Memory B cell (primary cell): ENCODE data around the gene IPO4.
"Not testable (repeated sequence)": the region's sequence is repeated elsewhere in the genome, so short reads cannot be mapped to it uniquely, and the experiment has no call there.

Experiments used
- ATAC-seq: fragments of 150-1000 bp; cut with Tn5 transposase; 2 replicates; pipeline ENCODE4 v1.10.0; 2021; ENCODE audit warnings: low read depth, mild to moderate bottlenecking, moderate library complexity
- DNase-seq, 2 donors: peaks; one replicate each; pipeline ENCODE4 v3.0.0; 2022; ENCODE audit warnings: low spot score in 2 of 2
- H3K27ac Mint-ChIP-seq: one replicate; pipeline ENCODE4 v1.8.0; 2022; ENCODE audit warnings: mild to moderate bottlenecking, moderate library complexity, mixed read lengths
- H3K27me3 Mint-ChIP-seq: one replicate; pipeline ENCODE4 v1.8.0; 2022; ENCODE audit warnings: mixed read lengths
- H3K36me3 Mint-ChIP-seq: one replicate; pipeline ENCODE4 v1.8.0; 2022; ENCODE audit warnings: mild to moderate bottlenecking, mixed read lengths
- H3K4me1 Mint-ChIP-seq: one replicate; pipeline ENCODE4 v1.8.0; 2022; ENCODE audit warnings: mixed read lengths
- H3K4me3 Mint-ChIP-seq: one replicate; pipeline ENCODE4 v1.8.0; 2022; ENCODE audit warnings: mild to moderate bottlenecking, moderate library complexity, mixed read lengths
- H3K9me3 Mint-ChIP-seq: one replicate; pipeline ENCODE4 v1.8.0; 2022; ENCODE audit warnings: mixed read lengths

Gene IPO4

DNA sequence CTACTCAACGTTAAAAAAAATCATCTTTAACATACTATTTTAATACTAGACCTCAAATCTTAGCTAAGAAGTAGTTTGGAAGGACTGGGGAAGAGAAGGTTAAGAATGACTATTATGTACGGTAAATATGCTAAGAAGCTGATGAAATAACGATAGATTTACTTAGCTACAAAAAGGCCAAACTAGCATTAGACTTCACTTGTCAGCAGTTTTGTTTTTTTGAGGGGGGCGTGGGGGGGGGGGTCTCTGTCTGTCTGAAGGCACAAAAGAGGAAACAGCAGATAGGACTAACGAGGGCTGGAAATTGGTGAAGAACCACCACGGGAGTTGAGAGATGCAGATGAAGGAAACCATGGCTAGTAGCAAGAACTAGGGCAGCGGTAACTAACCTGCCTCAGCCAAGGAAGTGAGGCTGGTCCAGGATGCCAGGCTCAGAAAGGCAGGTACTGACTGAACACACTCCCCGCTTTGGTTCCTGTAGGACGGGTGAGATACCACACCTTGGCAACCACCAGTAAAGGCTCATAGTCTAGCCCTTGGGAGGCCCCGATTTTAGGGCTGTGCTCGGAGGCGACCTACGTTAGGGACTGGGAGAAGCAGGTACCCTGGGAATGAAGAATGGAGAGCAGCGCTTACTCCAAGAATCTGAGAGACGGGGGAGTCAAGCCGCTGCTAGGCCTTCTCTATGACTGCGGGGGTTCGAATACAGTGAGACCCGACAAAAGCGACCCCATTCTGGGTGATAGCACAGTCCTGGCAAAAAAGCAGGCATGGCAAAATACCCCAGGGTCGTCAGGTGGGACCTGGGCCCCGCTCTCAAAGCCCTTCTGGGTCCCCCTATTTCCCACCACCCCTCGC lies 42.9 kb upstream of the IPO4 start:
- Mint-ChIP-seq H3K4me3 (peak overlapping the region; percentile 93), H3K4me1 (peaks cover 24% of the 10 kb centered on the region), H3K27me3 (no peaks in the 10 kb centered on the region), H3K9me3 (no peaks in the 10 kb centered on the region), H3K27ac (peak overlapping the region; percentile 85), H3K36me3 (peaks cover 17% of the 10 kb centered on the region)
- ATAC-seq (no peak), DNase-seq (no peak)

GRCh38 chr14:24228902-24229301 lies 40.3 kb upstream of the IPO4 start:
- H3K4me1 Mint-ChIP-seq = peaks cover 17% of the 10 kb centered on the region
- H3K4me3 Mint-ChIP-seq = no peak overlapping the region
- DNase-seq (no peak), ATAC-seq (no peak)
- H3K36me3 Mint-ChIP-seq = peaks cover 7% of the 10 kb centered on the region
- no peak overlapping the region for H3K27ac Mint-ChIP-seq
- no peaks in the 10 kb centered on the region for H3K9me3 Mint-ChIP-seq
- H3K27me3 Mint-ChIP-seq = no peaks in the 10 kb centered on the region

DNA sequence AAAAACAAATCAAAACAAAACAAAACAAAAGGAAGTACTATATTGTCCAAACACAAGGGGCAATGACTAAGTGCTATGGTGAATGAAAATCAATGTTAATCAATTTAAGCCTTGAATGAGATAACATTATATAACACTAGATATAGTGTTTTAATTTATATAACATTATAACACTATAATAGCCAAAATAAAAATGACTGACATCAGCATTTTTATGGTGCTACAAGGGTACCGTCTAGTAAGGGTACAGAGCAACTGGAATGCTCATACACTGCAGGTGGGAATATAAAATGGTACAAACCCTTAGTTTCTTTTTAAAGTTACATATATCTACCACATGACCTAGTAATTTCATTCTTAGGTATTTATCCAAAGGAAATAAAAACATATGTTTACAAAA lies 37.9 kb upstream of the IPO4 start:
- Mint-ChIP-seq H3K27ac (no peak overlapping the region), H3K27me3 (no peaks in the 10 kb centered on the region), H3K4me3 (no peak overlapping the region), H3K36me3 (peaks cover 7% of the 10 kb centered on the region), H3K9me3 (no peaks in the 10 kb centered on the region), H3K4me1 (peaks cover 15% of the 10 kb centered on the region)
- DNase-seq = no peak
- no peak for ATAC-seq

DNA sequence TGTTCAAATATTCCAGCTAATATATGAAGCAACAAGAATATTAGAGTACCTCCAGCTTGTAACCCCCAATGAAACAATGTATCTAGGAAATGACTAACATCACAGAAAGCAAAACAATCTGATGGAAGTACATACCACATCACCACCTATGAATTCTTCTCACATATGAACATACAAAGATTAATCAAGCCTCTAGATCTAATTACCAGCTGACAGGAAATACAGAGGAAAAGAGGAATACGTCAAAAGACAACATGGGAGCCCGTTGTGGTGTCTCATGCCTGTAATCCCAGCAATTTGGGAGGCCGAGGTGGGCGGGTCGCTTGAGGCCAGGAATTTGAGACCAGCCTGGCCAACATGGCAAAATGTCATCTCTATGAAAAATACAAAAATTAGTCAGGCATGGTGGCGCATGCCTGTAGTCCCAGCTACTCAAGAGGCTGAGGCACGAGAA lies 36.0 kb upstream of the IPO4 start:
- Mint-ChIP-seq H3K9me3 (no peaks in the 10 kb centered on the region), H3K27ac (no peak overlapping the region), H3K27me3 (no peaks in the 10 kb centered on the region), H3K4me3 (no peak overlapping the region), H3K4me1 (peaks cover 12% of the 10 kb centered on the region), H3K36me3 (peaks cover 8% of the 10 kb centered on the region)
- DNase-seq = no peak
- no peak for ATAC-seq

GRCh38 chr14:24222987-24223386 lies 34.4 kb upstream of the IPO4 start:
- DNase-seq, H3K27ac Mint-ChIP-seq, H3K27me3 Mint-ChIP-seq, H3K4me3 Mint-ChIP-seq, ATAC-seq, H3K9me3 Mint-ChIP-seq: not testable (repeated sequence)
- peaks cover 12% of the 10 kb centered on the region for H3K36me3 Mint-ChIP-seq
- H3K4me1 Mint-ChIP-seq = peaks cover 13% of the 10 kb centered on the region

- Mint-ChIP-seq H3K27me3 (no peaks in the 10 kb centered on the region), H3K4me1 (peaks cover 14% of the 10 kb centered on the region), H3K9me3 (no peaks in the 10 kb centered on the region), H3K36me3 (peaks cover 6% of the 10 kb centered on the region), H3K27ac (no peak overlapping the region), H3K4me3 (no peak overlapping the region)
- no peak for DNase-seq
- ATAC-seq = no peak
Observed at GRCh38 chr14:24219521-24219920, 30.9 kb upstream of the IPO4 start.

DNA sequence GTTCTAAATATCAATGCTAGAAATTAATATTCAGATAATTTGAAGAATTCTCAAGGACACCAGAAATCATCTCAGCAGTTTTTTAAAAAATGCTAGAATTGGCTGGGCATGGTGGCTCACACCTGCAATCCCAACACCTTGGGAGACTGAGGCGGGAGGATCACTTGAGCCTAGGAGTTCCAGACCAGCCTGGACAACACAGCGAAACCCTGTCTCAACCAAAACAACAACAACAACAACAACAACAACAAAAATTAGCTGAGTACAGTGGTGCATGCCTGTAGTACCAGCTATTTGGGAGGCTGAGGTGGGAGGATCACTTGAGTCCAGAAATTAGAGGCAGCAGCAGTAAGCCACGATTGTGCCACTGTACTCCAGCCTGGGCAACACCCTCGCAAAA lies 30.5 kb upstream of the IPO4 start:
- no peak overlapping the region for H3K27ac Mint-ChIP-seq
- H3K36me3 Mint-ChIP-seq = peaks cover 6% of the 10 kb centered on the region
- H3K9me3 Mint-ChIP-seq = no peaks in the 10 kb centered on the region
- ATAC-seq (no peak), DNase-seq (no peak)
- H3K4me1 Mint-ChIP-seq = peaks cover 16% of the 10 kb centered on the region
- no peak overlapping the region for H3K4me3 Mint-ChIP-seq
- no peaks in the 10 kb centered on the region for H3K27me3 Mint-ChIP-seq

- not testable (repeated sequence) for H3K27ac Mint-ChIP-seq, H3K27me3 Mint-ChIP-seq, H3K36me3 Mint-ChIP-seq, DNase-seq, H3K9me3 Mint-ChIP-seq, ATAC-seq, H3K4me3 Mint-ChIP-seq
- H3K4me1 Mint-ChIP-seq = peaks cover 26% of the 10 kb centered on the region
Observed at GRCh38 chr14:24216876-24217275, 28.3 kb upstream of the IPO4 start.

- peaks cover 9% of the 10 kb centered on the region for H3K36me3 Mint-ChIP-seq
- DNase-seq (no peak), ATAC-seq (no peak)
- H3K4me1 Mint-ChIP-seq = peaks cover 30% of the 10 kb centered on the region
- no peaks in the 10 kb centered on the region for H3K27me3 Mint-ChIP-seq
- H3K4me3 Mint-ChIP-seq = peak overlapping the region; percentile 95
- no peaks in the 10 kb centered on the region for H3K9me3 Mint-ChIP-seq
- H3K27ac Mint-ChIP-seq = peak overlapping the region; percentile 92
Observed at GRCh38 chr14:24216345-24216699, 27.7 kb upstream of the IPO4 start.

DNA sequence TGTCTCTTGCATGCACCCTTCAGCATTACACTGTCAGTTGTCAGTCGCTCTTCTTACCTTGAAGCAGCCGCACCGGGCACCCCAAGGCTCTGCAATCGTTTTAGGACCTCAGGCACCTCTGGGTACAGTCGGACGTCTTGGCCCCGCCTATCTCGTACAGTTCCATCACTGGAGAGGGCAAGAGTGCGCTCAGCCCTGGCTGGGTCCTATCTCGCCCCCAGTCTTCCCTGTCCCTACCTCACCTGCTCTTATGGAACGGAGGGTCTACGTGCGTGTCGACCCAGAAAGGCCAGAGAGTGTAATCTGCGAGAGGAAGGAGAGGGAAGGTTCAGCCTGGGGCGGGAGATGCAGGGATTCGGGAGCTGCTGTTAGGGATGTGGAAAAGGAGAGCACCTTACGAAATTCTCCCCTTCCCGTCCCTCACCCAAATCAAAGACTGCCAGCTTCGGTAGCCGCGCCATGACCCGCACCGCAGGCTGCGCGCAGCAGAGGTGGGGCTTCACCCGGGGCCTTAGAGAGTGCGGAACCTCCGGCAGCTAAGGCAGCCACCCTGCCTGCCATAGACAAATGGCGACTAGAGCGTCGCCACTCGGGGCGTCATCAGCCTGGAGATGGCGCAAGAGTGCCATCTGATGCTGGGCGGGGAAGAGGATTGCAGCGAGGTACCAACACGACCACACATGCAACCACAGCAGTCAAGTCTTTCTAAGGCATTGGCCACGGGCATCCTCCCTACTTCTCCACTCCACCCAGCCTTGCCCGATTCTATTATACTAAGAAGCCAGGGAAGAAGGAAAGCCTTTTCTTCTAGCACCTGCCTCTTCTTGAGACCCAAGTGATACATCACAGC lies 27.1 kb upstream of the IPO4 start, which contains the start of gene MDP1:
Gene MDP1, minus strand, starts transcription at position 572 of the 850 bp plus-strand sequence. Its CDS starts 111 bp downstream, at position 461.
- peaks cover 31% of the 10 kb centered on the region for H3K4me1 Mint-ChIP-seq
- H3K27me3 Mint-ChIP-seq = no peaks in the 10 kb centered on the region
- peak within 1 kb of the TSS; percentile 92 for H3K27ac Mint-ChIP-seq
- peaks cover 10% of the 10 kb centered on the region for H3K36me3 Mint-ChIP-seq
- peak; percentile 79 to 81 for DNase-seq
- H3K9me3 Mint-ChIP-seq = no peaks in the 10 kb centered on the region
- H3K4me3 Mint-ChIP-seq = peak within 1 kb of the TSS; percentile 95
- peak; percentile 70 for ATAC-seq

DNA sequence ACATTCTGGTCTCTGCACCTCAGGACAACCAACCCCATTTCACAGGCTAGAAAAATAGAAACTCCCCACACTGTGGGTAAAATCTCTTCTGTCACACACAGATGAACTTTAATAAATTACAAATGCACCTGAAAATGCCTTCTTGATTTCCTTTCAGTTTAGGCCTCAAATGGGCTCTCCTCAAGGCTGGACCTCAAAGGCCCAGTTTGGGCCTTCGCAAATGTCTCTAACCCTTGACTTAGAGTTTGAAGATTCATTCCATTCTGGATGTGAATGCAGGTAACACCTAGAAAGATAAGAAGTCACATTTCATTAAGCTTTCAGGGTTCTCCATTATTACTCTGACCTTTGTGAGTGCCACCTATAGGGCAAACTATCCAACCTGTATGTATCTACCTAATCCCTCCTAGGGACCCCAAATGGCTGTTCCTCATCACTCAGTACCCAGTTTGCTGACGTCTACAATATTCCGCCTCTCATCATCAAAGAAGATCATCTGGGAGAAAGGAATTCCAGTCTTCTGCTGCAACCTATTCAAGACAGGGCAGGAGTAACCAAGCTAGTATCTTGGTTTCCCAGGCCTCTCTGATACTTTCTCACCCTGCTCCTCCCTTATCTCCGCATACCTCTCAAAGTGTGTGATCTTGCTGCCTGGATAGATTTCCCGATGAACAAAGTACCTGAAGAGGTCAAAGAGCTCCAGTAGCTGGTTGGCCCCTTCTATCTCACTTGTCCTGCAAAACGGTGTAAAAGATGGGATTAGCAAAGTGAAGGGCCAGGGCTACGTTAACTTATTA lies 25.4 kb upstream of the IPO4 start:
- H3K27ac Mint-ChIP-seq = peak overlapping the region; percentile 99
- ATAC-seq (no peak), DNase-seq (no peak)
- no peaks in the 10 kb centered on the region for H3K27me3 Mint-ChIP-seq
- peak overlapping the region; percentile 95 for H3K4me3 Mint-ChIP-seq
- H3K4me1 Mint-ChIP-seq = peaks cover 33% of the 10 kb centered on the region
- no peaks in the 10 kb centered on the region for H3K9me3 Mint-ChIP-seq
- H3K36me3 Mint-ChIP-seq = peaks cover 16% of the 10 kb centered on the region

DNA sequence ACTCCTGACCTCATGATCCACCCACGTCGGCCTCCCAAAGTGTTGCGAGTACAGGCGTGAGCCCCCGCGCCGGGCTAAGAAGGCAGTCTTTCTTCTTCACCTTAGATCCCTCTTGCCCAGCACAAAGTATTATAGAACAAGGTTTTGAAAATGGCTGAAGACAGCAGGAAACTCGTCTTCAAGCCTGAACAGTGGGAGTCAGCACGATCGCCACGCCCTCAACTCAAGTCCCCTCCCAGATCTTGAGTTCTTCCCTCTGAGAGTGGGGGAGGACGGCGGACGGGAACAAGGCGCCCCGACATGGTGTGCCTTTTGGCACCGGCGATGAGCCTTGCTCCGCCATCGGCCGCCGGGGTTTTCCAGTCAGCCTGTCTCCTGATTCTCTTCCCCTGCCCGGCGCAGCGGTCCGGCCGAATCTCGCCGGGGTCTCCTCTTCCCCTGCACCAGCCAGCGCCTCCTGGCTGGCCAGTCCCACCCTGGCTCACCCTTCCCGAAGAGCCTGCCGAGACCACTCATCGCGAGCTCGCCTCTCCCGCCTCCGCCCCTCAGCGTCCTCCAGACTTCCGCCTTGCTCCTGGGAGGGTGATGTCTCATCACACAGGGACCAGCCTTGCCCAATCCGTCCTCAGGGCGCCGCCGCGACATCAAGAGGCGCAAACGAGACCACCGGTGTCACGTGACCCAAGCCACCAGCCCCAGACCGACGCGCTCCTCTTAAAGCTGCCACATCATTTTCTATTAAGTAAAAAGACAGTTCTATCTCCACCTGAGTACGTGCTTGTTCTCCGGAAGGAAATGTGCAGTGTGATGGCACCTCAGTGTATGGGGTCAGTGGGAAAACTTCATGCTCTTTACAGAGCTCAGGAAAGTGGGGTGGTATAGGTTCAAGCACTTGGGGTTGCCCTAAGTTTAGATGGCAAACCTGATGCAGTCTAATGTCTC lies 24.6 kb upstream of the IPO4 start, which contains the start of gene CHMP4A:
Gene CHMP4A, minus strand, starts transcription at position 565 of the 942 bp plus-strand sequence. Its CDS starts 49 bp downstream, at position 516.
- Mint-ChIP-seq H3K36me3 (peaks cover 19% of the 10 kb centered on the region), H3K9me3 (no peaks in the 10 kb centered on the region), H3K27me3 (no peaks in the 10 kb centered on the region), H3K4me3 (peak within 1 kb of the TSS; percentile 95), H3K4me1 (peaks cover 33% of the 10 kb centered on the region), H3K27ac (peak within 1 kb of the TSS; percentile 99)
- ATAC-seq (peak; percentile 76), DNase-seq (peak; percentile 85 to 91)

GRCh38 chr14:24211311-24211710 lies 22.7 kb upstream of the IPO4 start:
- DNase-seq (no peak), ATAC-seq (no peak)
- H3K9me3 Mint-ChIP-seq = no peaks in the 10 kb centered on the region
- H3K4me1 Mint-ChIP-seq = peaks cover 37% of the 10 kb centered on the region
- H3K27ac Mint-ChIP-seq = peak overlapping the region; percentile 99
- H3K36me3 Mint-ChIP-seq = peaks cover 26% of the 10 kb centered on the region
- H3K27me3 Mint-ChIP-seq = no peaks in the 10 kb centered on the region
- no peak overlapping the region for H3K4me3 Mint-ChIP-seq
